Calu3 (cell line): ENCODE results near the gene QPCTL. TPM values are rescaled to one million over a fixed set of nuclear protein-coding genes. Genes with fewer than 3 reads are reported as not detected.

ENCODE experiments used
- BruUV-seq: library from RNA; stranded (reverse); fragments of 400-500 nt; replicated peaks from 2 replicates; lab custom pipeline; 2021; lab: Mats Ljungman, UMichigan
- CTCF ChIA-PET: fragments of 300-600 bp; sonication (Branson Sonifier 250); formaldehyde crosslinking; loops from one replicate; lab custom pipeline; 2022; ENCODE audit warnings: antibody characterized with exemption; lab: Charles Lee
- DNase-seq: peaks from one replicate; pipeline ENCODE4 v3.0.0; 2022
- H3K27ac Mint-ChIP-seq: one replicate; pipeline ENCODE4 v1.8.0; 2022; ENCODE audit warnings: mixed read lengths; ENCODE audit not compliant: unreplicated experiment
- H3K27me3 Mint-ChIP-seq: one replicate; pipeline ENCODE4 v1.8.0; 2022; ENCODE audit warnings: mixed read lengths; ENCODE audit not compliant: unreplicated experiment
- H3K36me3 Mint-ChIP-seq: one replicate; pipeline ENCODE4 v1.8.0; 2022; ENCODE audit warnings: mild to moderate bottlenecking, moderate library complexity, mixed read lengths; ENCODE audit not compliant: insufficient read depth, unreplicated experiment
- H3K4me1 Mint-ChIP-seq: one replicate; pipeline ENCODE4 v1.8.0; 2022; ENCODE audit warnings: mild to moderate bottlenecking, low read depth, mixed read lengths; ENCODE audit not compliant: unreplicated experiment
- H3K4me3 Mint-ChIP-seq: one replicate; pipeline ENCODE4 v1.8.0; 2022; ENCODE audit warnings: mild to moderate bottlenecking, low read depth, moderate library complexity, mixed read lengths; ENCODE audit not compliant: unreplicated experiment
- H3K9me3 Mint-ChIP-seq: one replicate; pipeline ENCODE4 v1.8.0; 2022; ENCODE audit warnings: low read depth, mixed read lengths; ENCODE audit not compliant: unreplicated experiment
- CTCF ChIP-seq: fragments of 200-600 bp; IDR thresholded peaks from one replicate; pipeline ENCODE4 v1.8.0; 2022; ENCODE audit warnings: antibody characterized with exemption; ENCODE audit not compliant: unreplicated experiment
- intact Hi-C: fragments of 100-400 bp; cut with micrococcal nuclease; formaldehyde crosslinking; loops from one replicate; pipeline ENCODE4 v1.10.0; 2022; ENCODE audit not compliant: unreplicated experiment
- total RNA-seq: library from RNA; stranded (reverse); gene quantifications from 2 replicates; pipeline ENCODE4 v1.2.3, GENCODE V29; 2022

QPCTL gene
- total RNA-seq, 1 experiment from 2014 or later: 20.4 TPM

DNA sequence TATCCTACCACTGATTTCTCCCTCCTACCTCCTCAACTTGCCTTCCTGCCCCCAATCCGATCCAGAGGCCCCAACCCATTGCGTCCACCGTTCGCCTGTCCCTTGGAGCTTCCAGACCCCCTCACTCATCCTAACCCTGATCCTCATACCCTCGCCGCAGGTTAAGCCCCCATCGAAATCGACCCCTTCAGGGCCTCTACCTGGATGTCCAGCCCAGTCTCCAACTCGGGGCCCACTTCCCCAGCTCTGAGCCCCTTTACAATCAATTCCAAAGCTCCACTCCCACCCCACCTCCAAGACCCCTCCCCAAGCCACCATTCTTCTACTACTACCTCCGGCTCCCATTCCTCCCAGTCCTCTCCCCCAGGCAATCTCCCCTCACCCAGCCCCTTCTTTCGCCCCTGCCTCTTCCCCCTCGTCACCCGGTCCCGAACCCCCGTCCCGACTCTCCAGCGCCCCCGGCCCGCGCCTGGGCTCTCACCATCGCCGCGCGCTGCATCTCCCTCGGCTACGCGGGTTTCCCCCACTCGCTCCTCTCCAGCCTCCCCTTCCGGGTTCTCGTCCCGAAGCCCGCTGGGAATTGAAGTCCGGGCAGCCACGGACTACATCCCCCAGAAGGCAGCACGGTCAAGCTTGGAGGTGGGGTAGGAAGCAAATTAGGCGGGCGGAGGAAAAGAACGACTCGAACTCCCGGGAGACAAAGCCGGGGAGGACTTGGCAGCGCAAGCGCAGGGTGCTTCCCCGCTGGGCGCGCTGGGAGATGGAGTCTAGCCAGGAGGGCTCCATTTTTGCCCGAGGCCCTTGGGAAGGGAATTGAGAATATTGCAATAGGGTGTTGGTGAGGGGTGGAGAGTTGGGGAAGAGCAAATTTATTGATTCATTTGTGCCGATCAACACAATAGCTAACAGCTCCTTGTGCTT, 38.2 kb downstream of the QPCTL start, which contains the start of gene FBXO46:
TSS of gene FBXO46 (minus strand) at position 529 of the 921 bp plus-strand sequence. CDS start 17,401 bp downstream, outside the sequence.
- no peak for TF ChIP-seq CTCF
- Mint-ChIP-seq H3K27ac (peak within 1 kb of the TSS; percentile 83), H3K36me3 (peaks cover 22% of the 10 kb centered on the region), H3K27me3 (no peaks in the 10 kb centered on the region), H3K4me3 (peak within 1 kb of the TSS; percentile 97), H3K9me3 (no peaks in the 10 kb centered on the region), H3K4me1 (peaks cover 26% of the 10 kb centered on the region)
- intact Hi-C loops: no loop called here
- BruUV-seq: no TSS peak
- peak; percentile 97 for DNase-seq
- CTCF ChIA-PET: interaction anchor here (0.6 to 2.2 kb wide), 7 partner anchors 12 to 298 kb away, joined by 3 to 20 read pairs (median 6); partner anchors contain the start of genes QPCTL, SIX5 and SNRPD2

DNA sequence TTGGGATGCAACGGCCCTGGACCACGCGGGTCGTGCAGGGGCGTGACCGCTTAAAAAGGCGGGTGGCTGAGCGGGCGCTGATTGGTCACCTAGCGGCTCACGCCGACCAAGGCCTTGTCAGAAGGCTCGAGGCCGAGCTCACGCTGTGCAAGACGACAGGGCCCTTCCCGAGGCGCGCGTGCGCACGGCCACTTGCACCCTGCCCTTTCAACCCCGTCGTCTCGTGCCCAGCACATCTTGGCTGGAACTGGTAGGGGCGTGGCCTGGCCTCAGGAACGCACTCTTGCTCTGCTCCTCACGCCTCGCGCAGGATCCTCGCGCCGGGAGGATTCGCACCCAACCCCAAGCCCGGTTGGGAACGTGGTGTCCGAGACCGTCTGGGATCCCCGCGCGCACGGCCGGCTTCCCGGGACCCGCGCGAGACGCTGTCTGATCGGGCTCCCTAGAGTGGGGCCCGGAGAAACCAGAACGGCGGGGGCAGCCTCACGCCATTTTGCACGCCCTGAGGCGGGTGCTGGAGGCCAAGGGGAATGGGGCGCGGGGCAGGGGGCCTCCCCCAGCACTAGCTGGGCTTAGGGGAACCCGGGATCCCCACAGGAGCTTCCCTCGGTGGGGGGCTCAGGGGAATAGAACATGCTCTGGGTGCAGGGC, 40.8 kb downstream of the QPCTL start, which contains the start of gene MEIOSIN:
TSS of gene MEIOSIN (plus strand) at position 280 of the 651 bp plus-strand sequence. CDS start 1,938 bp downstream, outside the sequence.
- CTCF ChIA-PET: interaction anchor here (0.6 to 1.2 kb wide), 2 partner anchors 36 to 68 kb away, joined by 4 to 5 read pairs; partner anchors contain the start of gene SIX5
- intact Hi-C loops: no loop called here
- BruUV-seq: no TSS peak
- no peaks in the 10 kb centered on the region for H3K9me3 Mint-ChIP-seq
- H3K36me3 Mint-ChIP-seq: peaks cover 22% of the 10 kb centered on the region
- no peaks in the 10 kb centered on the region for H3K27me3 Mint-ChIP-seq
- DNase-seq: no peak
- H3K4me1 Mint-ChIP-seq: peaks cover 19% of the 10 kb centered on the region
- no peak within 1 kb of the TSS for H3K4me3 Mint-ChIP-seq
- TF ChIP-seq CTCF: no peak
- H3K27ac Mint-ChIP-seq: no peak within 1 kb of the TSS

- Mint-ChIP-seq H3K4me3 (no peak overlapping the region), H3K27ac (no peak overlapping the region), H3K4me1 (no peaks in the 10 kb centered on the region), H3K36me3 (peaks cover 5% of the 10 kb centered on the region), H3K9me3 (no peaks in the 10 kb centered on the region), H3K27me3 (peaks cover 21% of the 10 kb centered on the region)
- no TSS peak for BruUV-seq
- TF ChIP-seq CTCF: no peak
- intact Hi-C loops: no loop called here
- CTCF ChIA-PET: no interaction called here
- no peak for DNase-seq
These were observed 47.3 kb downstream of the QPCTL start for GRCh38 chr19:45739498-45740439.

DNA sequence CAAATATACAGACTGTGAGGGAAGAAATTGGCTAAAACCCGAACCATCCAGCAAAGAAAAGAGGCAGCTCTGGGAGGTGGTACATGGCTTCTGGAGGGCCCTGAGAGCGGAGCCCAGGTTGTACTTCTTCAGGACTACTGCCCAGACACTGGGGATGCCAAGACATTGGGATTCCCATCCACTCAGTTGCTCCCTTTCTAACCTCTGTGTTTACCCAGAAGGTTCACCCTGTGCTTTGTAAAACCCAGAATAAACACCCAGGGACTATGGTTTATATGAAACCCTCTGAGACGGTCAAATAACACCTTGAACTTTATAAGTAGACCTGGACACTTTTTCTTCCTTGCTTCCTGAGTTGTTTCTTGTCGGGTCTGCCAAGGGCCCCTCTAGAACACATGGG, 50.5 kb downstream of the QPCTL start:
- H3K27ac Mint-ChIP-seq: no peak overlapping the region
- H3K9me3 Mint-ChIP-seq: no peaks in the 10 kb centered on the region
- H3K27me3 Mint-ChIP-seq: peaks cover 53% of the 10 kb centered on the region
- DNase-seq: no peak
- no peak overlapping the region for H3K4me3 Mint-ChIP-seq
- no peaks in the 10 kb centered on the region for H3K36me3 Mint-ChIP-seq
- no peak for TF ChIP-seq CTCF
- intact Hi-C loops: no loop called here
- CTCF ChIA-PET: interaction anchor here (1.5 kb wide), 1 partner anchor 11 kb away, joined by 3 read pairs; no protein-coding TSS in a partner anchor
- no TSS peak for BruUV-seq
- H3K4me1 Mint-ChIP-seq: no peaks in the 10 kb centered on the region
